HCT116 (cell line): ENCODE results near the gene OR8G5. TPM values are rescaled to one million over a fixed set of nuclear protein-coding genes. Genes with fewer than 3 reads are reported as not detected.

Experiments used
- ATAC-seq: fragments of 200-7000 bp; cut with Tn5 transposase; 2 replicates; pipeline ENCODE4 v1.9.1; 2020; ENCODE audit warnings: mild to moderate bottlenecking, moderate library complexity
- BruUV-seq: library from RNA; stranded (reverse); fragments of 400-500 nt; replicated peaks from 2 replicates; lab custom pipeline; 2021; lab: Mats Ljungman, UMichigan
- CTCF ChIA-PET: fragments of 300-600 bp; sonication (Branson Sonifier 250); formaldehyde crosslinking; loops from one replicate; lab custom pipeline; 2021; ENCODE audit warnings: antibody characterized with exemption; lab: Charles Lee
- POLR2A ChIA-PET: fragments of 300-600, 350-600 bp; sonication (Branson Sonifier 250); formaldehyde crosslinking; loops from one replicate; lab custom pipeline; 2021; ENCODE audit warnings: antibody characterized with exemption; lab: Charles Lee
- RAD21 ChIA-PET, 2 experiments: fragments of 300-600 bp; sonication (Branson Sonifier 250); formaldehyde crosslinking; loops; one replicate each; lab custom pipeline; 2023; ENCODE audit warnings: low total read pairs in 2 of 2; ENCODE audit not compliant: uncharacterized antibody in 2 of 2, unreplicated experiment in 2 of 2, low non-redundant PET in 1 of 2; lab: Charles Lee
- DNase-seq: peaks from one replicate; pipeline ENCODE4 v3.0.0-alpha.2; 2010; ENCODE audit warnings: low read depth, low spot score
- H2AFZ ChIP-seq: fragments of 200-600 bp; shearing (Covaris generic), sonication (generic); 2 replicates; pipeline ENCODE4 v1.6.1; 2017; ENCODE audit warnings: low read depth, mixed run types, mixed read lengths, antibody characterized with exemption, low read length; ENCODE audit not compliant: poor library complexity, severe bottlenecking
- H3K27ac ChIP-seq: 2 replicates; pipeline ENCODE4 v1.5.1; 2012; ENCODE audit warnings: low read depth, low read length
- H3K27me3 ChIP-seq: fragments of 200-600 bp; sonication (generic); 2 replicates; pipeline ENCODE4 v1.6.1; 2016; ENCODE audit warnings: mixed run types, low read length, mixed read lengths; ENCODE audit not compliant: insufficient read depth
- H3K36me3 ChIP-seq, 2 experiments: fragments of 200-500 bp in 1 of 2; fragments of 200-600 bp in 1 of 2; sonication (Bioruptor generic) in 1 of 2; sonication (generic) in 1 of 2; 2 replicates each; pipeline versions ENCODE4 v1.5.1 to v1.6.1; 2014 to 2016; ENCODE audit warnings: low read length in 2 of 2, inconsistent platforms in 1 of 2, mixed read lengths in 1 of 2, mixed run types in 1 of 2; ENCODE audit not compliant: insufficient read depth in 2 of 2, control insufficient read depth in 1 of 2
- H3K4me1 ChIP-seq, 2 experiments: fragments of 200-600 bp in 1 of 2; sonication (generic) in 1 of 2; 2 replicates each; pipeline versions ENCODE4 v1.5.1 to v1.6.1; 2012 to 2017; ENCODE audit warnings: low read length in 2 of 2, inconsistent platforms in 1 of 2, mild to moderate bottlenecking in 1 of 2, mixed read lengths in 1 of 2, mixed run types in 1 of 2, moderate library complexity in 1 of 2; ENCODE audit not compliant: insufficient read depth in 2 of 2, control insufficient read depth in 1 of 2
- H3K4me2 ChIP-seq: fragments of 200-600 bp; sonication (generic); 2 replicates; pipeline ENCODE4 v1.6.1; 2017; ENCODE audit warnings: mixed run types, low read length, mixed read lengths
- H3K4me3 ChIP-seq, 2 experiments: fragments of 200-600 bp in 1 of 2; sonication (generic) in 1 of 2; replicated peaks in 1 of 2; 2 replicates each; pipeline ENCODE4 v1.5.1; 2011 to 2016; ENCODE audit warnings: low read length in 2 of 2, control low read depth in 1 of 2, low read depth in 1 of 2, mild to moderate bottlenecking in 1 of 2, mixed read lengths in 1 of 2, mixed run types in 1 of 2
- H3K79me2 ChIP-seq: fragments of 200-600 bp; sonication (generic); 2 replicates; pipeline ENCODE4 v1.6.1; 2017; ENCODE audit warnings: mild to moderate bottlenecking, mixed run types, low read length, moderate library complexity, mixed read lengths; ENCODE audit not compliant: insufficient read depth
- H3K9ac ChIP-seq: fragments of 200-600 bp; sonication (generic); 2 replicates; pipeline ENCODE4 v1.6.1; 2016; ENCODE audit warnings: low read length, mixed read lengths
- H3K9me2 ChIP-seq: fragments of 200-600 bp; sonication (generic), shearing (Covaris generic); 2 replicates; pipeline ENCODE4 v1.6.1; 2017; ENCODE audit warnings: mixed run types, mild to moderate bottlenecking, moderate library complexity; ENCODE audit not compliant: insufficient read depth
- H3K9me3 ChIP-seq, 2 experiments: fragments of 200-500 bp in 1 of 2; fragments of 200-600 bp in 1 of 2; sonication (Bioruptor generic) in 1 of 2; sonication (generic) in 1 of 2; 2 replicates each; pipeline ENCODE4 v1.6.1; 2014 to 2017; ENCODE audit warnings: low read length in 2 of 2, mixed read lengths in 2 of 2, inconsistent platforms in 1 of 2, low read depth in 1 of 2, mild to moderate bottlenecking in 1 of 2, mixed run types in 1 of 2, moderate library complexity in 1 of 2; ENCODE audit not compliant: control insufficient read depth in 1 of 2, insufficient read depth in 1 of 2
- H4K20me1 ChIP-seq: fragments of 200-600 bp; sonication (generic), shearing (Covaris generic); 2 replicates; pipeline ENCODE4 v1.6.1; 2017; ENCODE audit warnings: mixed run types, mild to moderate bottlenecking, moderate library complexity; ENCODE audit not compliant: insufficient read depth
- CBX3 ChIP-seq: IDR thresholded peaks from 2 replicates; pipeline ENCODE4 v1.6.1; 2012; ENCODE audit warnings: low read depth
- CEBPB ChIP-seq: IDR thresholded peaks from 2 replicates; pipeline ENCODE4 v1.6.1; 2012; ENCODE audit warnings: low read depth
- EGR1 ChIP-seq: IDR thresholded peaks from 2 replicates; pipeline ENCODE4 v1.6.1; 2012; ENCODE audit warnings: low read depth
- ELF1 ChIP-seq: IDR thresholded peaks from 2 replicates; pipeline ENCODE4 v1.6.1; 2012; ENCODE audit warnings: low read depth, borderline replicate concordance
- EZH2 ChIP-seq: fragments of 200-600 bp; sonication (generic); IDR thresholded peaks from 2 replicates; pipeline ENCODE4 v1.6.1; 2017; ENCODE audit warnings: antibody characterized with exemption, mixed run types
- EZH2phosphoT487 ChIP-seq: fragments of 200-600 bp; IDR thresholded peaks from 2 replicates; pipeline ENCODE4 v1.6.1; 2018; ENCODE audit warnings: antibody characterized with exemption, borderline replicate concordance
- POLR2AphosphoS5 ChIP-seq: IDR thresholded peaks from 2 replicates; pipeline ENCODE4 v1.6.1; 2011; ENCODE audit warnings: mild to moderate bottlenecking, low read depth, low read length, moderate library complexity
- RAD21 ChIP-seq: IDR thresholded peaks from 2 replicates; pipeline ENCODE4 v1.6.1; 2012; ENCODE audit warnings: low read depth, mild to moderate bottlenecking
- SIN3A ChIP-seq: IDR thresholded peaks from 2 replicates; pipeline ENCODE4 v1.6.1; 2012; ENCODE audit warnings: low read depth
- SRF ChIP-seq: IDR thresholded peaks from 2 replicates; pipeline ENCODE4 v1.6.1; 2012; ENCODE audit warnings: low read depth
- YY1 ChIP-seq: IDR thresholded peaks from 2 replicates; pipeline ENCODE4 v1.6.1; 2011; ENCODE audit warnings: low read length, low read depth, moderate library complexity, mild to moderate bottlenecking; ENCODE audit not compliant: insufficient replicate concordance; ENCODE audit errors: extremely low read depth
- ZFX ChIP-seq: fragments of 450-650 bp; IDR thresholded peaks from 2 replicates; pipeline ENCODE4 v1.6.1; 2017
- intact Hi-C: fragments of 100-400 bp; cut with micrococcal nuclease; formaldehyde crosslinking; loops from 2 replicates; pipeline ENCODE4 v1.10.0; 2022
- total RNA-seq: library from RNA; stranded (reverse); gene quantifications from one replicate; pipeline ENCODE4 v1.2.1, GENCODE V29; 2021; ENCODE audit not compliant: unreplicated experiment
- TF ChIP-seq, protein P1 (sequence below): IDR thresholded peaks from 2 replicates; pipeline ENCODE4 v1.6.1; 2012
- TF ChIP-seq, protein P2 (sequence below): IDR thresholded peaks from 2 replicates; pipeline ENCODE4 v1.6.1; 2012; ENCODE audit warnings: low read depth
- TF ChIP-seq, protein P3 (sequence below): IDR thresholded peaks from 2 replicates; pipeline ENCODE4 v1.6.1; 2012
- TF ChIP-seq, protein P4 (sequence below): IDR thresholded peaks from 2 replicates; pipeline ENCODE4 v1.6.1; 2011; ENCODE audit warnings: mild to moderate bottlenecking, low read length, moderate library complexity; ENCODE audit not compliant: insufficient replicate concordance; ENCODE audit errors: extremely low read depth

Gene OR8G5
- total RNA-seq, 1 experiment from 2014 or later, result not detected

DNA sequence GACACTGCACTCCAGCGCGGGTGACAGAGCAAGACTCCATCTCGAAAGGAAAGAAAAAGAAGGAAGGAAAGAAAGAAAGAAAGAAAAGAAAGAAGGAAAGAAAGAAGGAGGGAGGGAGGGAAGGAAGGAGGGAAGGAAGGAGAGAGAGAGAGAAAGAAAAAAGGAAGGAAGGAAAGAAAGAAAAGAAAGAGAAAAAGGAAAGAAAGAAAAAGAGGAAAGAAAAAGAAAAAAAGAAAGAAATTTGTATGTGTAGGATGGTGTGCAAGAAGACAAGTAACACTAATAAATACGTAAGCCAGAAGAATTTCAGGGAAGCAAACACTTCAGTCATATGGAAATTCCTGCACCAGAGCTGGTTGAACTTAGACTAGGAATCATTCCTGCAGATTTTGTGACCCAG, 57.0 kb downstream of the OR8G5 start:
- H3K36me3 ChIP-seq, result no peaks in the 10 kb centered on the region
- ChIA-PET POLR2A (no interaction called here), RAD21 (interaction anchor here in 1 of 2 experiments (0.7 kb wide), 1 partner anchor 154 kb away, joined by 4 read pairs; no protein-coding TSS in a partner anchor), CTCF (interaction anchor here (0.7 kb wide), 1 partner anchor 241 kb away, joined by 3 read pairs; no protein-coding TSS in a partner anchor)
- no peaks in the 10 kb centered on the region for H3K79me2 ChIP-seq
- H2AFZ ChIP-seq, result no peak overlapping the region
- DNase-seq (no peak), ATAC-seq (no peak)
- TF ChIP-seq ZFX, result no peak
- no peak for TF ChIP-seq SIN3A
- TF ChIP-seq ELF1, result no peak
- no peak for TF ChIP-seq POLR2AphosphoS5
- TF ChIP-seq, protein P1, sequence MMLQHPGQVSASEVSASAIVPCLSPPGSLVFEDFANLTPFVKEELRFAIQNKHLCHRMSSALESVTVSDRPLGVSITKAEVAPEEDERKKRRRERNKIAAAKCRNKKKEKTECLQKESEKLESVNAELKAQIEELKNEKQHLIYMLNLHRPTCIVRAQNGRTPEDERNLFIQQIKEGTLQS, result no peak
- TF ChIP-seq, protein P2, sequence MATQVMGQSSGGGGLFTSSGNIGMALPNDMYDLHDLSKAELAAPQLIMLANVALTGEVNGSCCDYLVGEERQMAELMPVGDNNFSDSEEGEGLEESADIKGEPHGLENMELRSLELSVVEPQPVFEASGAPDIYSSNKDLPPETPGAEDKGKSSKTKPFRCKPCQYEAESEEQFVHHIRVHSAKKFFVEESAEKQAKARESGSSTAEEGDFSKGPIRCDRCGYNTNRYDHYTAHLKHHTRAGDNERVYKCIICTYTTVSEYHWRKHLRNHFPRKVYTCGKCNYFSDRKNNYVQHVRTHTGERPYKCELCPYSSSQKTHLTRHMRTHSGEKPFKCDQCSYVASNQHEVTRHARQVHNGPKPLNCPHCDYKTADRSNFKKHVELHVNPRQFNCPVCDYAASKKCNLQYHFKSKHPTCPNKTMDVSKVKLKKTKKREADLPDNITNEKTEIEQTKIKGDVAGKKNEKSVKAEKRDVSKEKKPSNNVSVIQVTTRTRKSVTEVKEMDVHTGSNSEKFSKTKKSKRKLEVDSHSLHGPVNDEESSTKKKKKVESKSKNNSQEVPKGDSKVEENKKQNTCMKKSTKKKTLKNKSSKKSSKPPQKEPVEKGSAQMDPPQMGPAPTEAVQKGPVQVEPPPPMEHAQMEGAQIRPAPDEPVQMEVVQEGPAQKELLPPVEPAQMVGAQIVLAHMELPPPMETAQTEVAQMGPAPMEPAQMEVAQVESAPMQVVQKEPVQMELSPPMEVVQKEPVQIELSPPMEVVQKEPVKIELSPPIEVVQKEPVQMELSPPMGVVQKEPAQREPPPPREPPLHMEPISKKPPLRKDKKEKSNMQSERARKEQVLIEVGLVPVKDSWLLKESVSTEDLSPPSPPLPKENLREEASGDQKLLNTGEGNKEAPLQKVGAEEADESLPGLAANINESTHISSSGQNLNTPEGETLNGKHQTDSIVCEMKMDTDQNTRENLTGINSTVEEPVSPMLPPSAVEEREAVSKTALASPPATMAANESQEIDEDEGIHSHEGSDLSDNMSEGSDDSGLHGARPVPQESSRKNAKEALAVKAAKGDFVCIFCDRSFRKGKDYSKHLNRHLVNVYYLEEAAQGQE, result no peak
- no peak for TF ChIP-seq CEBPB
- no peak for TF ChIP-seq SRF
- TF ChIP-seq EGR1, result no peak
- TF ChIP-seq CBX3, result no peak
- TF ChIP-seq, protein P3, sequence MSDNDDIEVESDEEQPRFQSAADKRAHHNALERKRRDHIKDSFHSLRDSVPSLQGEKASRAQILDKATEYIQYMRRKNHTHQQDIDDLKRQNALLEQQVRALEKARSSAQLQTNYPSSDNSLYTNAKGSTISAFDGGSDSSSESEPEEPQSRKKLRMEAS, result no peak
- TF ChIP-seq, protein P4, sequence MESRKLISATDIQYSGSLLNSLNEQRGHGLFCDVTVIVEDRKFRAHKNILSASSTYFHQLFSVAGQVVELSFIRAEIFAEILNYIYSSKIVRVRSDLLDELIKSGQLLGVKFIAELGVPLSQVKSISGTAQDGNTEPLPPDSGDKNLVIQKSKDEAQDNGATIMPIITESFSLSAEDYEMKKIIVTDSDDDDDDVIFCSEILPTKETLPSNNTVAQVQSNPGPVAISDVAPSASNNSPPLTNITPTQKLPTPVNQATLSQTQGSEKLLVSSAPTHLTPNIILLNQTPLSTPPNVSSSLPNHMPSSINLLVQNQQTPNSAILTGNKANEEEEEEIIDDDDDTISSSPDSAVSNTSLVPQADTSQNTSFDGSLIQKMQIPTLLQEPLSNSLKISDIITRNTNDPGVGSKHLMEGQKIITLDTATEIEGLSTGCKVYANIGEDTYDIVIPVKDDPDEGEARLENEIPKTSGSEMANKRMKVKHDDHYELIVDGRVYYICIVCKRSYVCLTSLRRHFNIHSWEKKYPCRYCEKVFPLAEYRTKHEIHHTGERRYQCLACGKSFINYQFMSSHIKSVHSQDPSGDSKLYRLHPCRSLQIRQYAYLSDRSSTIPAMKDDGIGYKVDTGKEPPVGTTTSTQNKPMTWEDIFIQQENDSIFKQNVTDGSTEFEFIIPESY, result no peak
- TF ChIP-seq EZH2, result no peak
- no peak for TF ChIP-seq EZH2phosphoT487
- TF ChIP-seq RAD21, result no peak
- no peak for TF ChIP-seq YY1
- no peak overlapping the region for H3K27ac ChIP-seq
- BruUV-seq, result no TSS peak
- H3K9me2 ChIP-seq, result no peaks in the 10 kb centered on the region
- peaks cover 48% of the 10 kb centered on the region for H3K27me3 ChIP-seq
- no peaks in the 10 kb centered on the region for H4K20me1 ChIP-seq
- intact Hi-C loops, result no loop called here
- no peaks in the 10 kb centered on the region for H3K4me1 ChIP-seq
- no peaks in the 10 kb centered on the region for H3K9me3 ChIP-seq
- no peak overlapping the region for H3K4me2 ChIP-seq
- no peak overlapping the region for H3K9ac ChIP-seq
- H3K4me3 ChIP-seq, result no peak overlapping the region
